ENCODE measurements around the gene FAP.

FAP gene, protein sequence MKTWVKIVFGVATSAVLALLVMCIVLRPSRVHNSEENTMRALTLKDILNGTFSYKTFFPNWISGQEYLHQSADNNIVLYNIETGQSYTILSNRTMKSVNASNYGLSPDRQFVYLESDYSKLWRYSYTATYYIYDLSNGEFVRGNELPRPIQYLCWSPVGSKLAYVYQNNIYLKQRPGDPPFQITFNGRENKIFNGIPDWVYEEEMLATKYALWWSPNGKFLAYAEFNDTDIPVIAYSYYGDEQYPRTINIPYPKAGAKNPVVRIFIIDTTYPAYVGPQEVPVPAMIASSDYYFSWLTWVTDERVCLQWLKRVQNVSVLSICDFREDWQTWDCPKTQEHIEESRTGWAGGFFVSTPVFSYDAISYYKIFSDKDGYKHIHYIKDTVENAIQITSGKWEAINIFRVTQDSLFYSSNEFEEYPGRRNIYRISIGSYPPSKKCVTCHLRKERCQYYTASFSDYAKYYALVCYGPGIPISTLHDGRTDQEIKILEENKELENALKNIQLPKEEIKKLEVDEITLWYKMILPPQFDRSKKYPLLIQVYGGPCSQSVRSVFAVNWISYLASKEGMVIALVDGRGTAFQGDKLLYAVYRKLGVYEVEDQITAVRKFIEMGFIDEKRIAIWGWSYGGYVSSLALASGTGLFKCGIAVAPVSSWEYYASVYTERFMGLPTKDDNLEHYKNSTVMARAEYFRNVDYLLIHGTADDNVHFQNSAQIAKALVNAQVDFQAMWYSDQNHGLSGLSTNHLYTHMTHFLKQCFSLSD

DNA sequence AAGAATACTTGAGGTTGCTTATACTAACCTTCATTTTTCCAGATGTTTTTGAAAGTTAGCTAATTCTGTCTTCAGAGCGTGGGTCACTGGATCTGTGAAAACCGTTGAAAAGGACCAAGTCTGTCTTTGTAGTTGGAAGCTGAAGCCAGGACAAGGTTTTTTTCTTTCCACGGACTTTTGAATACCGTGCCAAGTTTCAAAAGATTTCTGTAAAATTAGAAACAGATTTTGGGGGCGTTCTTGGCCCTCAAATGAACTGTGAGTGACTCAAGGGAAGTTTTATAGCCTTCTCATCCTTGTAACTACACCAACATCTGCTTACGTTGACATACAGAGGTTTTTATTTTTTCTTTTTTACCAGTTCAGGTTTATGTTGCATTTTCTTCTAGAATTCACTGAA lies at the start of gene FAP:
TSS of gene FAP (minus strand) at position 152 of the 400 bp plus-strand sequence. CDS start at position 34, 118 bp downstream.
- DNase-seq, result no peak

DNA sequence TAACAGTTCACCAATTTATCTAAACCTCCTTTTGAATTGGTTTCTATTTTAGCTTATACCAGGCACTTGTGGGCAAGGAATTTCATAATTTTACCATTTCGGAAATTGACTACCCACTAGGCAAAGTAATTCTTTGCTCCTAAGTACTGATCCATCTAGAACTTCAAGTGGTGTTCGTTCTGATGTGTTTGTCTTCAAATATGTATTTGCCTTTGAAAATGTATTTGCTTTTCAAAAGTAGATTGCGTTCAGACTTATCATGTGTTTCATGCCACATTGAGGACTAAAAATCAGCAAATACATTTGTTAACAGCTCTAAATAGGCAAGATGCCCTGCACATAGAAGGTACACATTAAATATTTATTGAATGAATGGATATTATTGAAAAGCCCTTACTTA lies 48.5 kb upstream of the FAP start:
- DNase-seq, result no peak

DNA sequence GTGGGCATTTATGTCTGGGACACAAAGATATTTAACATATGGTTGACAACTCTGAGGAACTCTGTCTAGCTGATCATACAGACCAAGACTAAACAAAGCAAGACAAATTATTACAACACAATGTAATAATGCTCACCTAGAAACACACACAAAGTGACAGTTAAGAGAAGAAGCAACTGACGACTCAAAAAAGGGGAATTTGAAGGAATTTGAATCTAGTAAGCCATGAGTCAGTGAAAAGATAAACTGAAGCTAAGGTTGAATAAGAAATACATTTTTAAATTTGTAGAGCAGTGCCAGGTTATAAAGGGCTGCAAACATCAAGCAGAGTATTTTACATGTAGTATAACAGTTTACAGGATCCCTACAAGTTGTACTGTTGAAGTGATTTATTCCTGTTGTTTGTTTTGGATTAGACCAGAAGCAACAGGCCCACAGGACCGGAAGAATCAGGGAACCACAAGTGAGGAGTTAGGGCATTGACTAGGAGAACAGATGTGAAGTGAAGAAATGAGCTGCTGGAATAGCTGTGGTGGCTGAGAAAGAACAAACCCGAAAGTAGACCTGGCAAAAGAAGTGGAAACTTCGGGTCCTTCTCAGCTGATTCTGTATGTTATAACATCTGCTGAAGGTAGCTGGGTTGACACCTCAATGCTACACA lies 39.6 kb upstream of the FAP start:
- DNase-seq, result no peak

DNA sequence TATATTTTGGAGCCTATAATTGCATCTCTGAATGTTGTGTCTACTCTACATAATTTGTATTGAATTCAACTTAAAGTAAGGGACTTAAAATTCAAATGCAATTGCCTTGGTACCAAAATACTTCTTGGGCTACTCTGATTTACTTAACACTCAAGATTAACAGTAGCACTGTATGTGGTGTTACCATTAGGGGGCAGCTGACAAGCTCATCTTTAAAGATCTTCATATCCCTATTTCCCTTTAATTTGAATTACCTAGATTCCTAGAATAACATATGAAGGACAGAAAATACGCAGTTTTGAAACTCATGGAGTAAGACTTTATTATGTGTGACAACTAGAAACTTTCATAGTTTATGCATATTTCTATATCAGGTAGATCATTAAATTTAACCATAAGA lies 37.4 kb upstream of the FAP start:
- DNase-seq, result no peak

DNA sequence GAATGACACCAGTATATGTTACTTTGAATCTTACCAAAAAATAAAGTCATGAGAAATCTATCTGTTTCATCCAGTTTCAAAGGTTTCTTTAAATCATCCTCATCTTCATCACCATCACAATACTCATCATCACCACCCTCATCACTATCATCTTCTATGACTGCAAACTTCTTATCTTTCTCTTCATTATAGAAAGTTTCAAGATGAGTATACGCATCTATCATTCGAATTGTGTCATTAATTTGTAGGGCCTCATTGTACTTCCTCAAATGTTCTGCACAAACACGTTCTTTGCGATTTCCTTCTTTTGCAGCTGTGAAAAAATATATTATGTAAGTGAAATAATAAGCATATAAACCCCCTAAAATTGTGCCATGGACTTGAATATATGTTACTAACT lies 34.1 kb upstream of the FAP start:
- DNase-seq, result no peak

DNA sequence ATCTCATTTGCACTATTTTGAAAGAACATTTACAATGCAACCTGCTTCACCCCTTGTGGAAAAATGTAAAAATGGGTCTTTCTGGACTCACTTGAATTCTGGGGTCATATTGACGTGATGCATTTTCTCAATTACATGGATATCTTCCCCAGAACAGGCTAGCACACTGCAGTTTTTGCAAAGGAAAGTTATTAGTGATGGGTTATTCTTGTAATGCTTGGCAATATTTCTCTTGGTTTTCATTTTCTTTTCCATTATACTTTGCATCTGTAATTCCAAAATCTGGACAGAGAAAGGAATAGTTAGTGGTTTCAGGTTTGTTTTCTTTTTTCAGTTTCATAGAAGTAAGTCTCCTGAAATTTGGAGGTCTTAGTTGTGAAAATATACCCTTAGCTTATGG lies 24.8 kb upstream of the FAP start:
- DNase-seq, result no peak

DNA sequence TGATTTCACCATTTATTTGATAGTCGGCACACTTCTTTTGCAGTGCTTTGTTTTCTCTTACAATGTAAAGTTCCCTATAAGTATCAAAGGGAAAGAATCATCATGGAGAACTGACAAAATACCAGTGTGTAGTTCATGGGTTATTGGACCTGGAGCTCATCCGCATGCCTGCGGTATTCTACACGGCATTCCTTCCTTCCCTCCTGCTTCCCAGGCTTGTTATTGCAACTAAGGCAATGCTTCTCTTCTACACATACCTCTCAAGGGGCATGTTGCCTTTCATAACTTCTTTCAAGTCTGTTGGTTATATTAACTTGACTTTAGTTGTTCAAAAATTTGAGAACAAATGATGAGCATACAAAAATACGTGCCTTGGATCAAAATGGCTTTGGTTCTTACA lies 24.3 kb upstream of the FAP start:
- DNase-seq, result no peak

DNA sequence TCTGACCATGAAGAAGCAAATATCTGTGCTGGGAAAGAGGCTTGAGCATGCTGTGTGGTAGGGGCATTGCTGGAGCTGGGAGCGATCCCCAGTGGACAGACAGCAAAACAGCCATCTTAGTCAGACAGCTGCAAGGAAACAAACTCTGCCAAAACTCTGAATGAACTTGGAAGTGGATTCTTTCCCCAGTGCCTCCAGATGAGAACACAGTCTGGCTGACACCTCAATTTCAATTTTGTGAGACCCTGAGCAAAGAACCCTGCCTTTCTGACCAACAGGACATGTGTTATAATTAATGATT lies 23.2 kb upstream of the FAP start:
- no peak for DNase-seq

DNA sequence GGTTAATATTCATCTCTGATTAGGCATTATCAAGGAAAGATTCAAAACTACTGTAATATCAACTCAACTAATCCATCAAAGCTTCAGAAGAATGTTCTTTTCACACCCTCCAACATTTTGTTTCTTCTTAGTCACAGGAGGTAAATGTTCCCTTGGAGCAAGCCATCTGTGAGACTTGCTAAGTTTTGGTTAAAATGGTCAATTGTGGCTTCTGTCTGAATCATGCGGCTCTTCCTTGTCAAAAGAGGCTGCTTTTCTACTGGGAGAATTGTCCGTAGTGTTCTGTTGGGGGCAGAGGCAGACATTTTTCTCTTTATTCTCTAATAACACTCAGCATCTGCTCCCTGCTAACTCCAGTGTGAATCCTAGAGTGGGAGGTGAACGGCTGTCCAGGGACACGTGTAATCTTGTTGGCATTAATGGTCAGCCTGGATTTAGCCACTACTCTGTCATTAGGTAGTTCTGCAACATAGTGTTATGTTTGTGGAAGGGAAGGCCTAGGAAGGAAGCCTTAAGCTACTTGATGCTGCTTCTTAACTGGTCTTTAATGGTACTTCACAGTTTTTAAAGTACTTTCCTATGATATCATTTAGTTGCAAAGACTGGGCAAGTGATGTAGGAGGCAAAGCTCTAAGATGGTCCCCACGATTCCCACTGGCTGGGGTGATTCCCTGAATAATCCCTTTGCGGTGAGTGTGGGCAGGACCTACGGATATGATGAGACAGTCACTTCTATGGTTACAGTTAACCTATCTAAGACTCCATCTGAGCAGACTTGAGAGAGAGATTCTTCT lies 22.6 kb upstream of the FAP start:
- no peak for DNase-seq

DNA sequence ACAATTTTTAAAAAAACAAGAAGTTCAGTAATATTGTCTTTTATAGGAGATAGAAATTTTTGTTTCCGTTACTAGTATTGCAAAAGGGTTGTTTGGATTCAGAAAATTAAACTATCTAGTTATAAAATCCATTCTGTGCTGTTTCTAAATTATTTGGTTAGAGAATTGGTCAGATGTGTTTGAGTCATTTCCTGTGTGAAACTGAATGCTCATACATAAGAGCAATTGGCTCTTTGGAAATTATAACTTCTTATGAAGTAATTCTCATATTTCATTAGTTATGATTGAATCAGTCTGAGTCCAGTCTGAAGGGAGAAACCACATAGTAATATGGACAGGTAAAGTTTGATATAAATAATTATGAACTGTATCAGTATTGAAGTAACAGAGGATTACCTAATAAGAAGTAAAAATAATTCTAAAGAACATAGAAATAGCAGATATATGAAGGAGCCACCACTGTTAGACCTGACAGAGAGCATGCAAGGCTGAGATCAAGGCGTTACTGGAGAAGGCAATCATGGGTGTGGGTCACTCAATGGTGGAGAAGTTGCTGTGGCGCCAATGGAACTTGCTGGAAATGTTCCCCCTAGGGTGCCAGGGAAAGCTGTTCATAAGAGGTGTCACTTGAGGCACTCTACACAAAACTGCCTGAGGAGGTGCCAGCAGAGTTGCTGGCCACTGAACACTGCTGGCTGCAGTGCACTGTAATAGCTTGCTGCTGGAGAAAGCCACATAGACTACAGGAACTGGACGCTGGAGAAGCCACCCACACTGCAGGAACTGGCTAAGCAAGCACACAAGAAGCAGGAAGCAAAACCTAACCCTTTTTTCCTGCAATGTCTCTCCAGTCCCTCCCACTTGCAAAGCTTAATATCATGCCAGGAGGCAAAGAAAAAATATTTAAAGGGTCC lies 18.0 kb upstream of the FAP start:
- no peak for DNase-seq

DNA sequence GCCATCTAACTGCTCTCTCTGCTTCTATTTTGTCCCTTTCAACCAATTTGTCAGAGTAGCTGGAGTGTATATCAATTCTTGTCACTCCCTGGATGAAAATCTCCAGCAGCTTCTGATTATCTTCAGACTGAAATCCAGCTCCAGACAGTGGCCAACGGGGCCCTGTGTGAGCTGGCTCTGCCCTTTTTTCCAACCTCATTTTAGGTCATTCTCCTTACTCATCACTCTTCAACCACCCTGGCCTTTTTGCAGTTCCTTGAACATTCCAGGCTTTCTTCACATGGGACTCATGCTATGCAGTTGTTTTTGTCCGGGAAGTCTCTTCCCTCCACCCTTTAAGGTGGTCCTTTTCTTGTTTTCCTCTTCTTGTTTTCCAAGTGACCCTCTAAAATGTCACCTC lies 15.4 kb upstream of the FAP start:
- DNase-seq, result no peak

DNA sequence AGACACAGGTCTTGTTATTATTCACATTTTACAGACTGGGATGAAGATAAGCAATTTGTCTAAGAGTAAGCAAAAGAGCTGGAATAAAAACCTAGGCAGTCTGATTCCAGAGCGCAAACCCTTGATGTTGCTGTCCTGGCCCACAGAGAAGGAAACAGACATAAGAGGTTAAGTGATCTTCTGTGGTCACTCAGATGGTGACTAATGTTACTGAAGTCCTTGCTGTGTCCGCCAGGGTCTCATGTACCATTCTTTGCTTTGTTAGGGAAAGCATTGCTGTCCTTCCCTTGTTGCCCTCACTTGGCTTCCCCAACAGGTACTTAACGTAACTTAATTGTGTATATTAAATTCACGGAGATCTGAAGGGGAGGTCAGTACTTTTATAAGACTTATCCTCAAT lies 14.9 kb upstream of the FAP start:
- no peak for DNase-seq

DNA sequence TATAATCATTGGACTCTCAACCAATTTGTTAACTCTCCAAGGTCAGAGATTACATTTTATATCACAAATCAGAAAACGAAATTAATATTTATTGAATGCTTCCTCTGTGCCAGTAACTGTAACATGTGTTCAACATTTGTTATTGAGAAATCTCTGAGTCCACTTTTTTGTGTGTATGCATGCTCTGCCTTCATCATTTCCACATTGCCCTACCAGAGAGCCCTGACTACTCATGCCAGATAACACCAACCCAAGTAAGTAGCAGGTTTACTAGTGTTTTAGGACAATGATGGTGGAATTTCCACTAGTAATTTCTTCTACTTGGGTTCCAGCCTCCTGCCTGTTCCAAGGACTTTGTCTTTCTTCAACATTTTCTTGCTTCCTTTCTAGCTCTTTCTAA lies 14.2 kb upstream of the FAP start:
- no peak for DNase-seq

DNA sequence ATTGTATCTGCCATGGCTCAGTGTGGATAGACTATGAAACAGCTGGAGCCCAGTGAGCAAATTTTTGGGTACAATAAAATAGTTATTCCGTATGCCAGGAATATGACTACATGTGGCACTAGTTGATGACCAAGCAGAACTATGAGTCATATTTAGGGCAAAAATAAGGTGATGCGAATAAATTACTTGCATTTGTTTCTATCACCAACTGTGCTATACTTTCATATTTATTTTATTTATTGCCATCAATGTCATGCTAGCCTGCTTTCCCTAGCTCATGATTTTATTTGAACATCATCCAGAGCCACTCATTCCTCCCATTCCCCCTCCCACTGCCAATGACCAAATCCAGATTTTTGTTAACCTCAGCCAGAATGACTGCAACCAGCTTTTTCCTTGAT lies 13.3 kb upstream of the FAP start:
- DNase-seq, result no peak

DNA sequence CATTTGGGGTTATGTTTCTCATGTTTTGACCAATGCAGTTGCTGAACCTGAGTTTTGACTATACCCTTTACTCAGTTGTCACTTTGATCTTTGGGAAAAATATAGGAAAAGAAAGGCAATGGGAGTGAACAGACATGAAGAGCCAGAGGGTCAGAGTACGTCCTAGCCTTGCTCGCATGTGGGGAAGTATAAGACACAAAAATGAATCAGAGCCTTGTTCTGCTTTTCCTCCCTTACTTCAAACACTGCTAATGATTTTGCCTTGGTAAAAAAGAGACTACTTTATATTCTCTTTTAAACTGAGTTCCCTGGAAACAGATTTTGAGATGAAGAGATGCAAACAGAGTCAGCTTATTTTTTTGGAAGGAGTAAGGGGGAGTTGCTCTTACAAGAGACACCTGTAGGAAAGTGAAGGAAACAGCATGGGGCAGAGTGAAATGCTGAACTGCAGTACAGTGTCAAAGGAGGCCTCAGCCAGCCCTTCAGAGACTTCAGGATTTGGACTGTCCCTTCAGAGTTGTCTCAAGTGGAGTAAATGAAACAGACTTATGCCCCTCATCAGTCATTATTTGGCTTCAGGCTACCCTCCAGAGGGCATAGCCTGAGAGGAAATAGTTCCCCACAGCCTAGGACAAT lies 11.1 kb upstream of the FAP start:
- DNase-seq, result no peak

DNA sequence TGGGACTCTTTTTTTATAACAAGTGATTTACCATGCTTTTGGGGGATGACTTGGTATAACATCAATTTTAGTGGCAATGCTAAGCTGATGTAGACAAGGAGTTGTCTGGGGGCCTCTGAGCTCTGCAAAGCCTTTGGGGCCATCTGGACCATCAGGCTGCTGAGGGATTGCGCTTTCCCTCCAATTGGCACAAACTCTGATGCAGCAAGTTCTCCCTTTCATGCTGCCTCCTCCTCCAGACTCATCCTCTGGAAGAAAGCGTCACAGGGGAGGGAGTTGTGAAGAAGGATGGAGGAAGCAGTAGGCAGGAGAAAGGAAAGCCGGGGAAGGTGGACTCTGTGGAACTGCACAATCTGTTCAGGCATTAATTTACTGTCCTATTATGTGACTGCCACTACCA lies 10.2 kb upstream of the FAP start:
- no peak for DNase-seq

DNA sequence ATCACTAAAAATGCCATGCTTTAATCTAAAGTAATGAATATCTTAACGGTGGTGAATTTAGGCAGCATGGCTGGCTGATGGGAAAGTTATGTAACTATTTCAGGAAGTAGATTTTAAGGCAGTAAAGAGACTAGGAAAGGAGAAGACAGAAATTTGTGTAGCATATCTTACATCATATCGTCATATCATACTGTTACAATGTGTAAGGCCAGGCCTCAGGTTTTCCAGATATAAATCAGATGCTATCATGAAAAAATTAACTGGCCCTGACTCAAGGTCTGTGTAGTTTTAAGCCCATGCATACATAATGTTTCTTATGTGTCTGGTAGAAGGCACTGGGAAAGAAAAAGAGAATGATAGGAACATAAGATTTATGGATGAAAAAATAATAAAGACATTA lies 8.9 kb upstream of the FAP start:
- DNase-seq, result no peak

DNA sequence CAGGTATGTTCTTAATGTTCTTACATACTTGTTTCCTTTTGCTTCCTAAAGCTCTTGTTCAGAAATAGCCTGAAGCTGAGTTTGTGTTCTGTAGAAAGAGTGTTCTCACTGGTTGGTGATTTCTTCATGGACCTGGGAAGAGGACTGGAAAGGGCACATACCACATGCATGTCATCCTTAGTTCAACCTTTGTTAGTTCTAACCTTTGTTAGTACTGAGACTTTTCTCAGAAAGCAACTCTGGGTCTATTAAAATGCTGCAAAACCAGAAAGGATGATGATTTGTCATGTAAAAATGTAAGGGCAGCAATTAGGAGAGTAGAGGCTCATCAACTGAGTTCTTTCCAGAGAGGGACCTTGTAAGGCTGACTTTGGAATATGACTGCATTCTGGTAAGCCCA lies 2.5 kb upstream of the FAP start:
- DNase-seq, result no peak

DNA sequence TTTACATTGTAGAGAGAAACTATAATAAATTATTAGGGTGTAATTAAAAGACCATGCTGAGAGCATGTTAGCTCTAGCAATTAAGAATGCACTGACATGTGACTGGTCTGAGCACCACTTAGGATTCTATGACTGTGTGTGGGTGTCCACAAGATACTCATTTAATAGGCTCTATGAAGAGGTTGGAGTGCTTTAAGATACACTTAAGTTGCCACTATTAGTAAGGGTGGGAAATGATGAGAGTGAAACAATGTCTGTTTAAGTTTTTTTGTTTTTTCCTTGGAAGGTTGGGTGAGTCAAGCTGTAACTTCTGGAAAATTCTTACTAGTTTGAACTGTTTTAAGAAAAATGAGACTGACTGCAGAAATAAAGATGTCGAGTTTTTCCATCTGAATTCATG lies 1.8 kb upstream of the FAP start:
- no peak for DNase-seq

DNA sequence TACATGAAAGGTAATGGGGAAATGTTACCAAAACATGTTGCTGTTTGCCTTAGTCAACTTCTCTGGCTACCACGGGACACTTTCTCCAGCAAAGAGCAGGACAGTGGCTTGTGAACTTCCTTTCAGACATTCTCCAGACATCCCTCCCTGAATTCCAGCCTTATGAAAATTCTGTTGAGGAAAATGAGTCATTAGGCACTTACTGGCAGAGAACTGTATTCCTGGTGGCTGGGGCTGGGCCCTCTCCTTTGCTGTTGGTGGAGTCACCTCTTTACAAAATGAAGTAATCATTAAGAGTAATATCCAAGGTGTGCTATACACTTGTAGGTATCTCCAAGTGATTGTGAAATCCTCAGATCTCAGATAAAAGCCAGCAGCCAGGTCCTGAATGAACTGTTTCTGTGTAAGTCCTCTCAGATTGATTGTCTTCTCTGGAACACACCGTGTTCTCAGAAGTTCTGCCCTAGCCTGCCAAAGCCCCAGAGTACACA lies 1.3 kb upstream of the FAP start:
- DNase-seq, result no peak

DNA sequence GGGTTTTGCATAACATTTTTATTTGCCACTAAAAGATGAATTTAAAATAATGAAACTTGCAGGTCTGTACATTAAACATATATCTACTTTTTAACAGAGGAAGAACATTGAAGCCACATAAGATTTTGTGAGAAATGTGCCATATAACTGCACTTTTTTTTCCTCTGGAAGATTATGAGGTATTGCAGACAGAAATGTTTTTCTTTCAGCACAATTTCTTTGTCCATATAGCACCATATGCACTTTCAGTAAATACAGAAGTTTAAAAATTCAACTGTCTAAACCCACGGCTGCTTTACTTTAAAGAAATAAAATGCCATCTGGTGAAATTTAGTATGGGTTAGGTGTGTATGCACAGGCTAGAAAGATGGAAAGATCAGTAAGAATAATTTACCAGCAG lies 470 bp upstream of the FAP start:
- DNase-seq, result no peak

All from T1000 (cell line).